ENCODE results near the gene EIF2AK3.
"Not testable (repeated sequence)": the region's sequence is repeated elsewhere in the genome, so short reads cannot be mapped to it uniquely, and the experiment has no call there.

EIF2AK3 gene

DNA sequence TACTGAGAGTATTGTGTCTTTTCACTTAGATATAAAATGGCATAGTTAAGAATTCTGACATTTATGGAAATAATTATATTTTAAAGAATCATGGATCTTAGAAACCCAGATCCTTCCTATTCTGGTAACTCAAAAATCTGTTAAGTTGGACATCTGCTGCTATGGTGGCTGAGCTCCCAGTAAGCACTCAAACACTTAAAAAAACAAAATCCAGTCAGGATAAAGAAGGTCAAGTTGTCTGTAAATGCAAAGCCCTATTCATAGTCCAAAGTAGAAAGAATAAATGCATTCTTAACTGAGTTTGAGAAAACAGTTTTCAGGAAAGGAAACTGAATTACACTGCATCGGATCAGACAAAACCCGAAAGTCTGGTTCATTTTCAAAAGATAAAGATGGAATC is 35.6 kb downstream of the EIF2AK3 start:
- no peak for DNase-seq

DNA sequence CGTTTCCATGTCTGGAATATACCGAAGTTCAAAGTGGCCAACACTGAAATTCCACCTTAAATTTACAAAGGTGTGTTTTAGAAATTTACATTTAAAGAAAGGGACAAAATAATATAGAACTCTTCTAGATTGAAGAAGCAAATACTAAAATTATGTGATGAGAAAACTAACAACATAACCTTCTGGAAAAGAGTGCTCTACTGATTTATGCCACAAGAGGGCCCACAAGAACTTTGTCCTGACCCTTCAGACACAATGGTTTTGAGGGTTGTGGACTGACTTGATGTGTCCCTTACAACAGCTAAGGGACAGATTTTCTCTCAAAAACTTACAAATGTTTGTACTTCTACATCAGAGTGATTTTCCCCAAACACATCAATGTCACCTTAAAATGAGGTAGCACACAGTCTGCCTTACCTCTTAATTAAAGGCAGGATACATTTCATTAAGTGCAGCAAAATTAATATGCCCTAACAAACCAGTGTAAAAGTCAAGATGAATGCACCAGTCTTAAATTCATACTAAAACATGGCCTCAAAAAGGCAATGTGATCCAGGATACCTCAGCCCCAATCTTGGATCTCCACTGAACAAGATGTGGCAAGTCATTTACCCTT is 36.2 kb downstream of the EIF2AK3 start:
- DNase-seq = no peak

DNA sequence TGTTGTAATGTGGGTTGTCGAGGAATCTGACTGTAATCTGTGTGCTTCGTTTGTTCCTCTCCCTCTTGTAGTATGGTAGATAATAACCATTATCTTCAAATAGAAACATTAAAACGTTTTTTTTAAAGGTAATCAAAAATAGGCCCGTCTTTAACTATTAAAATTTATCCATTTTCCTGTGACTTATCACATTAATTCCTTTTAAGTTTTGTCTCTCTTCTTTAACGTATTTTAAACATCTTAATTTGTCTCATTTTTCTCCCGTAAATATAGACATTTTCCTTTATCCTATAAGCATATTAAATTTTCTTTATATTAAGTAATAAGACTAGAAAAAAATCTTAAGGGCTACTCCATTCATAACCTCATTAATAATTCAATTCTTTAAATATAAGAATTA is 41.3 kb downstream of the EIF2AK3 start:
- DNase-seq = no peak

DNA sequence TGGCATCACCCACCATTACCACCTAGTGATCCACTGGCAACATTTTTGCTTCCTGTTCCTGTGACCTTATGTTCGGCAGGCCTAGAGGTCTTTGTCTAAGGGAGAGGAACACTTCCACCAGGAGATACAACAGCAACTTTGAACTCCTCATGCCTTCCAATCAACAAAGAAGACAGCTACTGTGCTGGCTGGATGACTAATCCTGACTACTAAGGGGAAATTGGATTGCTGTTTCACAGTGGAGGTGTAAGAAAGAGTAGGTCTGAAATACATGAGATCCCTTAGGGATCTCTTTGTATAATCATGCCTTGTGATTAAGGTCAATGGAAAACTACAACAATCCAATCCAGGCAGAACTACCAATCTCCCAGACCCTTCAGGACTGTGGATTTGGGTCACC is 45.2 kb downstream of the EIF2AK3 start:
- no peak for DNase-seq

DNA sequence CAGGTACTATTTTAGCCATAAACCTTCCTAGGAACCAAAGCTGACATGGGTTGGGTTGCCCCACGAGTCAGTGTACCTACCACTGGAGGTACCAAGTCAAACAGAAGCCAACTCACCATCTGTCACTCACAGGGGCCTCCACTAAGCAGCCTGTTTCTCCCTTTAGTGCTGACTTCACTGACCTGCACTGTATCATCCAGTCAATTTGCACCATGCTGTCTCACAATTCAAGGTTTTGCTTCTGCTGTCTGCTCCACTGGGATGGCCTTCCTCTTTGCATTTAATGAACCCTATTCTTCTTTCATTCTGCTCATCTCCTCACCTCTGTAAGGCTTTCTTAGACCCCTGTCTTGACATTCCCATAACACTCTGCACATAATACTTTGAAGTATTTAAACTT is 47.2 kb downstream of the EIF2AK3 start:
- DNase-seq = no peak

DNA sequence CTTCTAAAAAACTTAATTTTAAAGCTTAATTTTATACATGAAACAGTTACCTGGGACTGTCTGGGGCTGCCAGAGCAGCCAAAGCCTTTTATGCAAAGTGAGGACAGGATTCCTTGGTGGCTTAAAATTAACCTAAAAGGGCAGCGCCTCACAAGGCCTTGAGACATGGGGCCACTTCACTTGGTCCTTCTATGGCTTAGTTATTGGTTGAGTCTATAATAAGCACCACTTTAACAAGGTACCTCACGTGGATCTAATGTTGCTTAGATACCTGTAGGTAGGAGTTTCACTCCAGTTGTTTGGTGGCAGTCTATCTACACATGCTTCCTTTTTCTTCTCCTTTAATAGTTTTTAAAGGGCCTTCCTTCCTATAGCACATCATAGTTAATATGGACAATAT is 51.6 kb downstream of the EIF2AK3 start:
- DNase-seq = no peak

DNA sequence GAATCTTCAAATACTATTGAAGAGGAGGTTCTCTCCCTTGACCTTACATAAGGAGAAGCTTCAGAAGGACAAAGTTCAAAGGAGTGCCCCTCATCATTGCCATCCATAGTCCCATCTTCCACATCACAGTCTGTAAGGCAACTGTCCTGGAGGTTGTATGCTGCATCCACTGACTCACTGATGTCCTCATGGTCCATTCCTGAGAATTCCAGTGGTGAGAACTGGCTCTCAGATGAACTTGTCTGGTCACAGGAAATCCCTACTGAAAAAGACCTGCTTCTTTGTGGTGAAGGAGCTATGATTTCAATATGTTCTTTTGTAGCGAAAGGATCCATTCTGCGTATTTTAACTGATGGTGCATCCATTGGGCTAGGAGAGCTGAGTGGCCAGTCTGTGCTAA is 52.2 kb downstream of the EIF2AK3 start:
- DNase-seq = no peak

DNA sequence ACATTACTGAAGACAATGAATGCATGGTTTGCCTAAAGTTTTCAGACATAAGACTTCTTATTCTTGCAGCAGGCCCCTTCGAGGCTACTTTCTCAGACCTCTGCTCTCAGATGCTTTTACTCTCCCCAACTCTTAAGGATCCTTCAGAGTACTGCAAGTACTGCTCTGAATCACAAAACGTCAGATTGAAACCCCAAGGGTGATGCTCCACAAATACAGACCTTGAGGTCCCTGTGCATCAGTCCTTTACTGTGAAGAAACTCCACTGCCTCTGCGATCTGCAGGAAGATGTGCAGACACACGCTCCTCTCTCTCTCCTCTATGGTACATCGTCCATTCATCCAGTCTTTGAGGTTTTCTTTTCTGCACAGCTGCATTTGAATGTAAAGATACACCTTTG is 52.8 kb downstream of the EIF2AK3 start:
- no peak for DNase-seq

DNA sequence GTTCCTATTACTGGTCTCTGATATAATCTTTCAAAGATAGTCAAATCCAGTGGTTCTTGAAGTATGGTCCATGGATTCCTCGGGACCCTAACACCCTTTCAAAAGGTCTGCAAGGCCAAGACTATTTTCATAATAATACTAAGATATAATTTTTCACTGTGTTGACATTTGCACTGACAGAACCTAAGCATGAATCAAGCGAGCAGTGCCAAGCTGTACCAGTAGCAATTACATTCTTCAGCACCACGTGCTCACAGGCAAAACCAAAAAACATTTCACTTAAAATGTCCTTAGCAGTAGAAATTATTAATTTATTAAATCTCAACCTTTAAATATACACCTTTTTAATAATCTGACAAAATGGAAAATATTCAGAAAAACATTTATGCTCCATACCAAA is 59.1 kb downstream of the EIF2AK3 start:
- no peak for DNase-seq

DNA sequence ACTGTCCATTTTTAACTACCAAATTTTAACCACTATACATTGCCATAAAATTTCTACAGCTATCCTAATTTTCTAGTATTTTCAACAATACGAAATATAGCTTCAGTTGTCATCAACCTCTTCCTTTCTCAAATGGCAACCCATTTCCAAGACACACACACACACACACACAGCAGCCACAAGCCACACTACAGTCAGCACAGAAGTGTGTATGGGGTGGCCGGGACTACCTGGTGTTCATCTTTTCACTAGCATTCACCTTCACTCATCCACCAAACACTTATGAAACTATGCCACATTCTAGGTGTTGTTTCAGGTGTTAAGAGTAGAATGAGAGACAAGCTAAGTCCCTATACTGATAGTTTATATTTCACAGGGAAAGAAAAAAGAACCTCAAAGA is 62.9 kb downstream of the EIF2AK3 start:
- DNase-seq = no peak

DNA sequence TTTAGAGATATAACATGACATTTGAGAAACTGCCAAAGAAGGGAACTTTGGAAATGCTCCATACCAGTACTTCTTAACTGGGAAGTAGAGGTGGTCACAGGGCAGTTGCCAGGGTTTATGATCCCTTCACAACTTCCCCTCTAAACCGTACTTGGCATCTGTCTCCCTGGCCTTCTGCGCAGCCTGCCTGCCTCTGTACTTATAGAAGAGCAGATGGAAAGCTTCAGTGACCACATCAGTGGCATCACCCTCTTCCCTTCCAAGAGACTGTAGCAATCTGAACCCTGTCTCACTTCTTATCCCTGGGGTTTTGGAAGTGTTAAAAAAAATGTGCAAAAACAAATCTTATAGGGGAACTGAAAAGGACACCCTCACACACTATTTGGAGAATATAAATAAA is 64.1 kb downstream of the EIF2AK3 start:
- DNase-seq = no peak

DNA sequence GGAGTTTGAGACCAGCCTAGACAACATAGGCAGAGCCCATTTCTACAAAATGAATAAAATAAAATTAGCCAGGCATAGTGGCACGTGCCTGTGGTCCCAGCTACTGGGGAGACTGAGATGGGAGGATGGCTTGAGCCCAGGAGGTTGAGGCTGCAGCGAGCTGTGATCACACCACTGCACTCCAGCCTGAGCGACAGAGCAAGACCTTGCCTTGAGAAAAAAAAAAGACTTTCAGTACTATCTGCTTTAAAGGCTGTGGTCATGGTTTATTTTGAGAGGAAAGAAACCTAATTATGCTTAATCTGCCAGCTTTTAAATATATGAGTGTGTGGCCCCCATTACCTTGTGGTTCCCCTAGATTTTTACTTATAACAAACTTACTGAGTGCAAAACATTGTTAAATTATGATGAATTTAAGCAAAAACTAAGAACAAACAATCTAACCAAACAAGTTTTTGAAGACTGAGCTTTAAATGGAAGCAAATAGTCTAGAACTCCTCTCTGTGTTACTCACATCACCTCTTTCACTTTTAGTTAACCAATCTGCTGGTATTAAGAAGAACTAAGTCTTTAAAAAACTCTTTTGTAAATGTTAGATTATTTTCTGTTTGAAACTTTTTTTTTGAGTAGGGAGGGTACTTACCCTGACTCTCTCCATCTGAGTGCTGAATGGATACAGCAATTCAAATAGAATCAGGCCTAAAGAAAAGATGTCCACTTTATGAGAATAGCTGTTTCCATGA is 65.4 kb downstream of the EIF2AK3 start:
- DNase-seq = no peak

DNA sequence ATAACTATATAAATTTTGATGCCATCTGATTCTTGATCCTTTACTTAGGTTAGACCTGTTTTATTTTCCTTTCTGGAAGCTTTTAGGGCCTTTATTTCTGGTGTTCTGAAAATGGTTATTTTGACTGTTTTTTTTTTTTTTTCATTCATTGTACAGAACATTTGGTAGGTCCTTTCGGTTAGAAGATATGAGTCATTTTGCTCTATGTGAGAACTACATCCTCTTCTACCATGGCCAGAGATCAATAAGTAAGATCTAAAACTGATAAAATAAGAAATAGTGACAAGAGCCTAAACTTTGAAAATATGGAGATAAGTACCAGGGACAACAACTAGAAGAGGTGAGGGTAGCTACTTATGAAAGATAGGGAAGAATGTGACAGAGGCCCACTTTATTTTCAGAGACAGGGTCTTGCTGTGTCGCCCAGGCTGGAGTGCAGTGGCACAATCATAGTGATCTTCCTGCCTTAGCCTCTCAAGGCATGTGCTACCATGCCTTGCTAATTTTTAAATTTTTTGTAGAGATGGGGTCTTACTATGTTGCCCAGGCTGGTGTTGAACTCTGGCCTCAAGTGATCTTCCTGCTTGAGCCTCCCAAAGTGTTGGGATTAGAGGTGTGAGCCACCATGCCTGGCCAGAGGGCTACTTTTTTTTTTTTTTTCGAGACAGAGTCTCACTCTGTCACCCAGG is 66.5 kb downstream of the EIF2AK3 start:
- no peak for DNase-seq

DNA sequence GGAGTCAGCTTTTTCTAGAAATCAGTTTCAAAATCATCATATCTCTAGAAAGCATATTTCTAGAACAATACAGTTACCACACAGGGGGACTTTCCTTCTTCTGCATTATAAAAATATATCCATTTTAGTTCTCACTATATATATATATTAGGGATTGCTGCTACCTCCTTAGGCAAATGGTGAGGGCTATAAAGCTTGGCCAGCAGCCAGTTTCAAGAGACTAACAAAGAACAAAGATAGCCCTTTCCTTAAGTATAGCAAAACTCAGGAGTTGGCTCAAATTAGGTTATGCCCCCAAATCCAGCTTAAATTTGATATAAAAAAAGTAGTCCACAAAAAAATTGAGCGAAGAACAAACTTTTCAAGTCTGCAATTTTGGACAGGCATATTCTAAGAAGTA is 70.0 kb downstream of the EIF2AK3 start:
- DNase-seq = no peak

DNA sequence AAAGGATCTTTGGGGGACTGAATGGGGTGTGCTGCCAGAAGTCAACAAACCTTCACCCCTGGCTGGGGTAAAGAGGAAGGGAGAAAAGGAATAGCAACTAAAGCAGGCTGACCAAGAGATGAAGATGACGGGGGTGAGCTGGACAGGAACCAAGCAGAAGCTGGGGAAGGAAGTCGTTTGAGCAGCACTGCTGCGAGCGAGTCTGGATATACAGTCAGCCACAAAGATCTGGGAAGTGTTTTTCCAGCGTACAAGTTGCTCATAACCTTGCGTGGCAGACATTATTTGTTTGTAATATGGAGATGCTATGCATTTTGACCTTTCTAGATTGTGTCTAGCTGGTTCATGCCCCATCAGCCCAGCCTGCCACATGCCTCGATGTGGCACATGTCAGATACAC is 71.2 kb downstream of the EIF2AK3 start:
- DNase-seq = no peak

DNA sequence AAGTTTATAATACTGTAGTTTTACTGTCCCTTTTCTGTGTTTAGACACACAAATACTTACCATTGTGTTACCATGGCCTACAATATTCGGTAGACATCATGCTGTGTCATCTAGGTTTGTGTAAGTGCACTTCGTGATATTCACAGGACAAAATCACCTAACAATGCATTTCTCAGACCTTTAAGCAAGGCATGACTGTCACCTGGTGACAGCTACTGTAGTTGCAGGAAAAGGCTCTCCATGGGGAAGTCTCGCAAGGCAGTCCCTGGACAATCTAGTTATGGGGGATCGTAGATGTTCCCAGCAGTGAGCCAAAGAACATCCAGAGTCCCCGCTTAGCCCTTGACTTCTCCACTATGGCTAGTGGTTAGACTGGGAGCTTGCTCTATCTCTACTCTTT is 73.1 kb downstream of the EIF2AK3 start:
- no peak for DNase-seq

DNA sequence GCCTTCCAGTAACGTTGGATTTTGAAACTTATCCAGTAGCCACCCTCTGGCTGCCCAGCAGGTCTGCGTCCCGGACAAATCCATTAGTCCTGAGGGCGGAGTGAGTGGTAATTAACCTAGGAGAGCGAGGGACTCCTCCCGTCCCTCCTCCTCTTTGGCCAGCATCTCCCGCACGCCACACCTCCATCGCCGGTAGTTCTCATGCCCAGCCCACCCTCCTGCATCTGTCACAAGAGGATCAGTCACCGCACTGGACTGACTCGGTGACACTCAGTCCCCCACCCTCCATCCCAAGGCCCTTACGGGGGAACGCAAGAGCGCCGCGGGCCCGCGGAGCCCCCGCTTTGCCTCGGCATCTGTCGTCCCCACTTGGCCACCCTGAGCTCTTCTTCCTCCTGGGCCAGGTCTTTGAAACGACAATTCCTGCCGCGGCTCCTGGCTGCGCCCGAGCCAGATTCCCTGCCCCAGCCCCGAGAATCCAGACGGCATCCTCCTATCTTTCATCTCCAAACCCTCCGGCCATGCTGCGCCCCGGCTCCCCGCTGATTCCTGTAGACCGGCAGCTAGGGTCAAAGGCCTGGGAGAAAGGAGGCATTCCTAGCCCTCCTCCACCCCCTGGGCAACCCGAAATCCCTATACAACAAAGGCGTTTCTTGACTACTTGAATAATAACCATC is 77.5 kb downstream of the EIF2AK3 start:
- no peak for DNase-seq

DNA sequence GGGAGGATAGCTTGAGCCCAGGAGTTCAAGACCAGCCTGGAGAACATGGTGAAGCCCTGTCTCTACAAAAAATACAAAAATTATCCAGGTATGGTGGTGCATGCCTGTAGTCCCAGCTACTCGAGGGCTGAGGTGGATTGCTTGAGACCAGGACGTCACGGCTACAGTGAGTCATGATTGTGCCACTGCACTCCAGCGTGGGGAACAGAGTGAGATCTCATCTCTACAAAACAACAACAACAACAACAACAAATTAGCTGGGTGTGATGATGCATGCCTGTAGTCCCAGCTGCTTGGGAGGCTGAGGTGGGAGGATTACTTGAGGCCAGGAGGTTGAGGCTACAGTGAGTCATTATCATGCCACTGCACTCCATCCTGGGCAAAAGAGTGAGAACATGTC is 81.0 kb downstream of the EIF2AK3 start:
- not testable (repeated sequence) for DNase-seq

DNA sequence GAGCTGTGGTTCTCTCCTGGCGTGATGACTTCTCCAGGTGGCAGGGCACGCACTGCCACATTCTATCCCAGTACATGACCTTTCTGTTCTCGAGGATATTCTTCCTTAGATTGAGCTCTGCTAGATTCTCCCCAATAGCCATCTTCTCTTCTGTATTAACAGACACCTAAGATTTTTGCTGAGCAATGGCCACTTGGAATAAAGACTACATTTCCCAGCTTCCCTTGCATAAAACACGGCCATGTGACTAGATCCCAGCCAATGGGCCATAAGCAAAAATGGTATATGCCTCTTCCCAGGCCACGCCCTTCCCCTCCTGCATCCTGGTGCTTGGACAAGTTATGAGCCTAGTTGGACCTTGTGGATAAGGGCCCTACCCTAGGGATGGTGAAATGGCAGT is 82.1 kb downstream of the EIF2AK3 start:
- no peak for DNase-seq

DNA sequence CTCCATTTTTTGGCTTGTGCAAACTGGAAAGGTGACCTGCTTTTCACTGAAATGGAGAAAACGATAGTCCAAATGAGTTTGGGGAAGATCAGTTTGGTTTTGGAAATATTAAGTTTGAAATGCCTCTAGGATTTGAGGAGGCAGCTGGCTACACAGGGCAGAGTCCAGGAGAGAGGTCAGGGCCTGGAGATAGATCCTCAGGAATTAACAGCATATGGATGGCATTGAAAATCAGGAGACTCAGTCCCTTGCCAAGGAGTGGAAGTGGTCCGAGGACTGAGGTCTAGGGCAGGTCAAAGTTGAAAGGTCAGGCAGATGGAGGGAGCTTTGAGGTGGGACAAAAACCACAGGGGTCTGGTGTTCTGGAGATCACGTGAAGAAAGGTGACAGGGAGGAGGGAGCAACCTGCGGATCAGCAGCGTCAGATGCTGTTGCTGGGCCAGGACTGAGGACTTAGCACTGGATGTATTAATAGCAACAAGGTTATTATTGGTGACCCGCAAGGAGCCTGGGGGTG is 83.7 kb downstream of the EIF2AK3 start:
- no peak for DNase-seq

DNA sequence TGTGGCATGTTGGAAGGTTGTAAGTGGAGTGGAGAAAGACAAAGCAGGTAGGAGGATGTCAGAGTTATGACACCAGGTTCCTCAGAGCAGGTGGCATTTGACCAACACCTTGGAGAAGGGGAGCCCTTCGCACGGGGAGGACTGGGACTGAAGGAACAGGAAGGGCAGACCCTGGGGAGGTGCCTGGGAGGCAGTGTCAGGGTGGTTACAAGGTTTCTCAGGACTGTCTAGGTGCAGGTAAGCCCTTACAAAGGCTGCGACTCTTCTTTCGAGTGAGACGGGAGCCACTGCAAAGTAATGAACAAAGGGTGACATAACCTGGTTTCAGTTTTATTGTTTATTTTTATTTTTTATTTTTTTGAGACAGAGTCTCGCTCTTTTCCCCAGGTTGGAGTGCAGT is 84.6 kb downstream of the EIF2AK3 start:
- no peak for DNase-seq

DNA sequence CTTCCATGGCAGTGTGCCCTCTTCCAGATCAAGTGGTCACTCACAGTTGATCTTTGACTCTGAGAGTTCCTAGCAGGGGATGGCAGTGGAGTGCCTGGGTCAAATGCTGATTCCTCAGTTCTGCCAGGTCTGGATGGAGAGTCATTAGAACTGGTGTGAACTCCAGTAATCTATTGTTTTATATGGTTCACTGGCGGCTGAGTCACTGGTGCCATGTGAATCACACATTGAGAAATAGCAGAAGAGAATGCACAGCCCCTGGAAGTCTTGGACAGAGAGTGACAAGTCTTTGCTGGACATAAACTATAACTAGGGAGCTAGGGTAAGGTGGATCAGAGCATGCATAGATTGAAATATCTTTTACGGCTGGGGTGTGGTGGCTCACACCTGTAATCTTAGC is 86.9 kb downstream of the EIF2AK3 start:
- no peak for DNase-seq

DNA sequence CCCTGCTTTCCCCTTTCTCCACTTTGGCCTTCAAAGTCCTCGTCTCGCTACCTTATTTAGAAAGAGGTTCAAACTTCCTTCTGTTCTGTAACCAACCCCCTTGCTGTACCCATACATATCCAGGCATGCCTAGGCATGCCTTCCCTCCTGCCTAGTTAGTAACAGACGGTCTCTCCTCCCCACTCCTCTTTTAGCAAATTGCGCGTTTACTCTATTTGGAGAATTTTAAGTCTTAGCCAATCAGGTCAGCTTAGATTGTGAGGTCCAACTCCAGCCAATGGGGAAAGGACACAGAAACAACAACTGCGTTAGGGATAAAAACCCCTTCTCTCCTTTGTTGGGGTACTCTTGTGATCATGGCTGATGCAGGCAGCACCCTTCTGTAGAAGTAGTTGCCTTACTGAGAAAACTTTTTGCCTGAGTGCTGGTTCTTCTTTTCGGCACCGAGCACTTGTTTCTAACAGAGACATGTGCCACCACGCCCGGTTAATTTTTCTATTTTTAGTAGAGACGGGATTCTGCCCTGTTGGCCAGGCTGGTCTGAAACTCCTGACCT is 88.8 kb downstream of the EIF2AK3 start:
- DNase-seq = no peak

Measured in activated effector memory CD4-positive, alpha-beta T cell treated with anti-CD3 and anti-CD28 coated beads, Interleukin-2, amount 50 U/mL, for 16 hours (primary cell).